ENCODE results near the gene TMEM72.

The TMEM72 gene

DNA sequence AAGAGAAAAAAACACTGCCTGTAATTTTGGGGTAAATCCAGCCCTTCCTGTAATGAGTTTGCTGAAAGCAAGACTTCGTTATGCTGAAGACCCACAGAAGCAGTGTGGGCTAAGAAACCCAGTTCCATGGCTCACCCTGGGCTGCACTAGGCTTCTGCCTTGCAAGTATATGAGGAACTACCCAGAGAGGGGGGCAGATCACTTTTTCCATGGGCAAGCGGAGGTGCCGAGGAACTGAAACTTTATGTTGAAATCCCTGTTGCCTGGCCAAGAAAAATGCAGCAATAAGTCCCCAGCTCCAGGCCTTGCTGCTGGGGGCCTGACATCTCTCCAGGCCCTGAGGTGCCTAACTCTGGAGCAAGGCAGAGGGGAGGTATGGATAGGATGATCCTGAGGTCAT is 57.0 kb downstream of the TMEM72 start:
- DNase-seq (ENCODE audit: low read depth), result no peak

- no peak for DNase-seq (ENCODE audit: low read depth)
Observed at GRCh38 chr10:44968500-44969400, 57.6 kb downstream of the TMEM72 start.

DNA sequence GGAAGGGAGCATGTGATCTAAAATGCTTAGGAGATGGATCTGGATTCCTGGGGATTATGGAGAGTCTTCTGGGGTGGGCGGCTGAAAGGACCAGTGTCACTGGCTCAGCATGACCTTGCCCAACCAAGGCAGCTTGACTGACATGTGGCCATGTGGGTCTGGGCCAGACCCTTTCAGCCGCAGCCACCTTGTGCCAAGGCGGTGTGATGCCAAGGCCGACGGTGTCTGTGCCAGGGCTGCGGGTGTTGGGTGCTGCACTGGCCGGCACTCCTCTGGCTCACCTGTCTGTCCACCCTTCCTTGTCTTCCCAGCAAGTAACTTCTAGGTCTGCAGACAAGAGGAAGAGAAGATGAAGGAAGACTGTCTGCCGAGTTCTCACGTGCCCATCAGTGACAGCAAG is 58.7 kb downstream of the TMEM72 start:
- no peak for DNase-seq (ENCODE audit: low read depth)

GRCh38 chr10:44970812-44971395 is 59.8 kb downstream of the TMEM72 start:
- no peak for DNase-seq (ENCODE audit: low read depth)

DNA sequence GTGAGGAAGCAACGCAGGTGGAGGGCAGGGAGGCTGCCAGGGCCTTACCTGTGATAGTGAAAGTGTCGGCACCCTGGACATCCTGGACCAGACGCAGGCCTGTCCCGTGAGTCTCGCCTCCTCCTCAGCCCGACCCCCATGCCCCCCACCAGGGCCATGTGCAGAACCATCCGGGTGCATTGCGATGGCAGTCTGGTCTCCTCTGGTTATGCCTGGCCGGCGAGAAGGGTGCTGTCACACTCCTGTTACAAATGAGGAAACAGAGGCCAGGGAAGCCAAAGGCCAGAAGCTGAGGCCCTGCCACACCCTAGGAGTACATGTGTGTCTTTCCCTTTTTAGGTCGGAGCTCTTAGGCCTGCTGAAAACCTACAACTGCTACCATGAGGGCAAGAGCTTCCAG is 60.3 kb downstream of the TMEM72 start:
- DNase-seq (ENCODE audit: low read depth), result no peak

- DNase-seq (ENCODE audit: low read depth), result no peak
Observed at GRCh38 chr10:44971935-44972757, 61.0 kb downstream of the TMEM72 start.

- no peak for DNase-seq (ENCODE audit: low read depth)
Observed at GRCh38 chr10:44972874-44973306, 61.8 kb downstream of the TMEM72 start.

- DNase-seq (ENCODE audit: low read depth), result no peak
Observed at GRCh38 chr10:44973323-44974081, 62.4 kb downstream of the TMEM72 start.

GRCh38 chr10:44974082-44974627 is 63.0 kb downstream of the TMEM72 start:
- DNase-seq (ENCODE audit: low read depth), result no peak

- peak; percentile 48 for DNase-seq (ENCODE audit: low read depth)
Observed at GRCh38 chr10:44974628-44975430, 63.7 kb downstream of the TMEM72 start.

DNA sequence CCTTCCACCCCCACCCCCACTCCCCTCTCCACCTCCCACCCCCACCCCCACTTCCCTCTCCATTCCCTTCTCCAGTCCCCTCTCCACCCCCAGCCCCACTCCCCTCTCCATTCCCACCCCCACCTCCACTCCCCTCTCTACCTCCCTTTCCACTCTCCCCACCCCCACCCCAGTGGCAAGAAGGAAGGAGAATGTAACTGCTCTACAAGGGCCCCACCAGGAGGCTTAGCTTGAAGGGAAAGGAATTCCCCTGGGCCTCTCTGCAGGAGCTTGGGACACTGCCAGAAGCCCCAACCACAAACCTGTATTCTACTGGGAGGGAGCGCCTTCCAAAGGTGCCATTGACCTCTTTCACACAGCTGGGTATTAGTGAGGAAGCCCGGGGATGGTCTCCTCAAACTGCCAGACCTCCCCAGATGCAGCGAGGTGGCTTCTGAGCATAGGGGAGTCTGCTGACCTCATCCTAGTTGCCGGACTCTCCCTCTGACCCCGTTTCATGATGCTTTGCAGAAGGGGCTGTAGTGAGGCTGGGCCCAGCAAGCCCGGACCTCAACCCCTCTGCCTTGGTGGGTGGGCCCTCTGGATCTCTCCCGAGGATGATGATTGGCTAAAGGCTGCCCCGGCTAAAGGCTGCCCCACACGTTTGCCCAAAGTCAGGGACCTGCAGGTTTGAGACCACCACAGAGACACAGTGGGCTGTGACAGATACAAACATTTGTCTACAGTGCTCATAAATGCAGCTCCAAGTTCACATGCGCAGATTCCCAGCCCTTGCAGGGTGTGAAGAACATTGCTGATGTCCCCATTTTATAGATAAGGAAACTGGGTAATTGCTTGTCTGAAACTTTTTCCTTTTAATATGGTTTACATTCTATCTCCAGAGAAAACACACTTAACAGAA is 64.5 kb downstream of the TMEM72 start:
- no peak for DNase-seq (ENCODE audit: low read depth)

- DNase-seq (ENCODE audit: low read depth), result no peak
Observed at GRCh38 chr10:44976352-44977198, 65.4 kb downstream of the TMEM72 start.

GRCh38 chr10:44977287-44978212 is 66.4 kb downstream of the TMEM72 start:
- no peak for DNase-seq (ENCODE audit: low read depth)

DNA sequence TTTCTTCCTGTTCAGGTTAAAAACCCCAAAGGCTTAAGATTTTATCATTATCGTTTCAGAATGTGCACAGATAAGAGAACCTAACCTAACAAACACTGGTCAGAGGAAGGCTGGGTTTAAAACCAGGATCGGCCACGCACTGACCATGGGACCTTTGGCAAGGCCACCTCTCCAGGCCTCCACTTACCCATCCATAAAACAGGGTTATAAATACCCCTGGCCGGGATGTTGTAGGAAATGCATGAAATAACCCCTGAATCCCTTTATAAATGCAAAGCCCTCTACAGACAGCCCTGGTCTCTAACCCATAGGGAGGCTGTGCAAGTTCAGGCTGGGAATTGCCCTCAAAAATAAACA is 67.1 kb downstream of the TMEM72 start:
- DNase-seq (ENCODE audit: low read depth), result no peak

DNA sequence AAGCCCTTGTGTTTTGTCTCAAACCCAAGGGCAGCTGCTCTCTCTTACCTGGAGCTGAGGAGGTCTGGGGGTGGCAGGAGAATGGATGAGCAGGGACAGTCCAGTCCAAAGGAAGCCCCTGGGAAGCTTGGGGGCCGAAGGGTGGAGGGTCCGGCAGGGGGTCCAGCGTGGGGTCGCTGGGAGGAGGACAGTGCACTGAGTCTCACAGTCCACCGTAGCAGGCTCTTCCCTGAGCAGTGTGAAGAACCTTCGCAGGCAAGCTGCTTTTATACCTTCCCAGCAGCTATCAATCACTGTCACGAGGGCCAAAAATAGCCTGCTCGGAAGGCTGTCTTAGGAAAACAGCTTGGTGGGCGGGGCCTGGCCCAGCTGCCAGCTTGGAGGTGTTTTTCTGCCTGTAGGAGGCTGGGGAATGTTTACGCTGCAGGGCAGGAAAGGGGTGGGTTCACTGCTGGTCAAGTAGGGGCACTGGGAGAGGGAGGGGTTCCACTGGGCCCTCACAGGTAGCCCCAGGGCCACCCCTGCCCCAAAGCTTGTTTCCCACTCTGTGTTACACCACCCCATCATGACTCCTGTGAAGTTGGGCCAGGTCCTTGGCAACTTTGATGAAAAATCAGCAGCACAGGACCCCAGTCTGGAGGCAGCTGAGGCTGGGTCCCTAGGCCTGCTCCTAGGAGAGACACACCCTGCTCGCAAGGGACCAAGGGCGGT is 67.6 kb downstream of the TMEM72 start, which contains the start of gene DEPP1:
Gene DEPP1 (minus strand): TSS at position 240 of the 711 bp plus-strand sequence. CDS start 779 bp downstream, outside the sequence.
- no peak for DNase-seq (ENCODE audit: low read depth)

GRCh38 chr10:44979281-44980191 is 68.4 kb downstream of the TMEM72 start:
- DNase-seq (ENCODE audit: low read depth), result no peak
